ENCODE measurements around the gene PATL1.
"Not testable (repeated sequence)": the region's sequence is repeated elsewhere in the genome, so short reads cannot be mapped to it uniquely, and the experiment has no call there.

Gene PATL1

GRCh38 chr11:59674291-59674690, 5.5 kb upstream of the PATL1 start:
- DNase-seq (ENCODE audit: low read depth in 1 of 2, low spot score in 1 of 2), result no peak

- no peak for DNase-seq (ENCODE audit: low read depth in 1 of 2, low spot score in 1 of 2)
These were observed 4.5 kb upstream of the PATL1 start for GRCh38 chr11:59673291-59673690.

DNA sequence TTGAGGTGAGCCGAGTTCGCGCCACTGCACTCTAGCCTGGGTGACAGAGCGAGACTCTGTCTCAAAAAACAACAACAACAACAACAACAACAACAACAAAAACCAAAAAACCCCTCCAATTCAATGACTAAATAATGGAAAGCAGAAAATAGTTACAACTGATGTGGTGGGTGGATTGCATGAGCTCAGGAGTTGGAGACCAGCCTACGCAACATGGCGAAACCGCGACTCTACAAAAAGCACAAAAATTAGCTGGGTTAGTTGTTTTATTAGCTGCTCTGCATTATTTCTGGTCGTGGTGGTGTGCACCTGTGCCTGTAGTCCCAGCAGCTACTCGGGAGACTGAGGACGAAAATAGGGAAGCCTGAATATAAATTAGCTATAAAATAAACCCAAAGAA, 2.6 kb upstream of the PATL1 start:
- no peak for DNase-seq (ENCODE audit: low read depth in 1 of 2, low spot score in 1 of 2)

DNA sequence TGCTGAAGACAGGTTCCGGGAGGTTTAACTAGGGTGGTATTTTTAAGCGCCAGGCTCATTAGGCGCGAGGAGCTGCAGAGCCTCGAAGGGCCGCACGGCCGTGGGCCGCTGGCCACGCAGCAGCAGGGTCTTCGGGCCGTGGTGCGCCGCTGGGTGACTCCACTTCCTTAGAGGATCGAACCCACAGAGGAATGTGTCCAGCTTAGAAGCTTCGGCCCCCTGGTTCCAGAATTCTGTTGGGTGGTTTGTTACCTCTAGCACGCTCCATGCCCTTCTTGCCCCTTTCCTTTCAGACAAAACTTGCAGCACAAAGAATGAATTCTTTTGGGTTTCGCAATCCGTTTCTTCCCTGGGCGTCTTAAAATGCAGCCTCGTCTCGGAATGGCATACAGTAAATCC, 773 bp upstream of the PATL1 start:
- no peak for DNase-seq (ENCODE audit: low read depth in 1 of 2, low spot score in 1 of 2)

DNA sequence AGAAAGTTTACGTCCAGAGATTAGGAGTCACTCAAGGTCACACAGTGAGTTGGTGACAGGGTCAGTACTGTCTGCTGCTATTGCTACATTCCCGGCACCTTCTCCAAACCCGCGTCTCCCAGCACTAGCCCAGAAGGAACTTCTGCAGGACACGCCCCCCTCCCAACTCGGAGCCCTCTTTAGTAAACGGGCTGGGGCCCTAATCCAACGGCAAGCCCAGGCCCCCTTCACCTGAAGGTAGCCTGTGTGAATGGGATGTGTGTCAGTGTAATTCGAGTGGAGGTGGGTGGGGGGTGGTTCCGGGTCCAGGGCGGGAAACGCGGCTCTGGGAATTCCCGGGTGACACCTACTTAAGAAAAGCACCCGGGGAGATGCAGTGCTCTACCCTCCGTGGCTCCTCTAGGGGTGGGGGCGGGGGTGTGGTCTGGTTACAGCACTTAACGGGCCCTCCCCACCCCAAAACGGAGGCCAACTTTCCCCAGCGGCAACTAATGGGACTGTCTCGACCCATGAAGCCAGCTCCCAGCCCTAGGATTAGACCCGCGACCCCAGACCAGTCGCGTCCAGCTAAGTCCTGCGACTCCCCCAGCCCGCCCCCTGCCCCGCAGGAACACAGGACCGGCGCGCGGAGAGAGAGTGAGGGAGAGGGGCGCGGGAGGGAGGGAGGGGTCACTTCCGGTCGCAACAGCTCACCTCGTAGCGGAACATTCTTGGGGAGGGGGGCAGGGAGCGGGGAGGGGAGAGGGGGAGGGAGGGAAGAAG, 468 bp downstream of the PATL1 start:
- DNase-seq (ENCODE audit: low read depth in 1 of 2, low spot score in 1 of 2), result peak; percentile 44 to 67

GRCh38 chr11:59667812-59668187, 1.0 kb downstream of the PATL1 start:
- DNase-seq (ENCODE audit: low read depth in 1 of 2, low spot score in 1 of 2), result no peak

DNA sequence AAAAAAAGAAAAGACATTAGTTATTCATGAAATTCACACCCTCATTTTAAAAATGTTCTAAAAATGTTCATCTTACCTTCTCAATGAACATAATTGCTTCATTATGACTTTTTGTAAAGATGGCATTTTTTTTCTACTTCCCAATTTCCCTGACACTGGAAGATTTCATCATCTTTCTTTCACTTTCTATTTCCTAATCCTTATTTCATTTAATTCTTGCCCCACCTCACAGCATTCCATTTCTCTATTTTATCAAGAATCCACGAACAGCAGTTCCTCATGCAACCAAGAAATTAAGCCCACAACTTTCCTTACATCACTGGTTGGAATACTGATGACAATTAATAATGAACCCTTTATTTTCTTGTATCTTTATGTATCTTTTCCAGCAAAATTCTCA, 1.9 kb downstream of the PATL1 start:
- no peak for DNase-seq (ENCODE audit: low read depth in 1 of 2, low spot score in 1 of 2)

GRCh38 chr11:59660621-59661020, 8.2 kb downstream of the PATL1 start:
- DNase-seq (ENCODE audit: low read depth in 1 of 2, low spot score in 1 of 2), result no peak

DNA sequence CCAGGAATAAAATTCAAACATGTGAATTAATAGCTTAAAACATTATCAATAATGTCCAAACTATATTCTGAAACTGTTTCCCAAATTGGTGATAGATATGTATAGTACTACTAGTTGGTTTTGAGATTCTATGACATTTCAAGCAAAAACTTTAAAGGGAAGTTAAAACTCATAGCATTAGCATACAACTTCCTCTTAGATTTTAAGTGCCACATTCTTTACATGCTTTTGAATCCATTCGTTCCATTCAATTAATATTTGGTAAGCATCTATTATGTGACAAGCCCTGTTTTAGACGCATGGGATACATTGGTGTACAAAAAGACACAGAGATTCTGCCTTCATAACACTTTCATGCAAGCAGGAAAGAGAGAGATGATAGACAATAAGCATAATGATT, 8.9 kb downstream of the PATL1 start:
- no peak for DNase-seq (ENCODE audit: low read depth in 1 of 2, low spot score in 1 of 2)

GRCh38 chr11:59658036-59658435, 10.8 kb downstream of the PATL1 start:
- DNase-seq (ENCODE audit: low read depth in 1 of 2, low spot score in 1 of 2), result no peak

- DNase-seq (ENCODE audit: low read depth in 1 of 2, low spot score in 1 of 2), result no peak
These were observed 13.9 kb downstream of the PATL1 start for GRCh38 chr11:59654893-59655292.

- DNase-seq (ENCODE audit: low read depth in 1 of 2, low spot score in 1 of 2), result no peak
These were observed 21.4 kb downstream of the PATL1 start for GRCh38 chr11:59647245-59647980.

DNA sequence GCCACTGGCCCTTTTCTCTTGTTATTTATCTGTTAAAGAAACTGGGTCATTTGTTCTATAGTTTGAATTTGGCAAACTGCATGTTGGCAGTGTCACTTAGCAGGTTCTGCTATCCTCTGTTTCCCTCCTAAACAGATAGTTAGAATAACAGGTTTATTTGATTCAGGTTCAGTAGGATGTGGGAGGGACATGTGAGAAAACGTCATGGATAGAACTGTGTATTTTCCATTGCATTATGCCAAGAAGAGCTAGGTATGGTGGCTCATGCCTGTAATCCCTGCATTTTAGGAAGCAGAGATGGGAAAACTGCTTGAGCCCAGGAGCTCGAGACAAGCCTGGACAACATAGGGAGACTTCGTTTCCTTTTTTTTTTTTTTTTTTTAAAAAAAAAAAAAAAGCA, 24.3 kb downstream of the PATL1 start:
- no peak for DNase-seq (ENCODE audit: low read depth in 1 of 2, low spot score in 1 of 2)

- no peak for DNase-seq (ENCODE audit: low read depth in 1 of 2, low spot score in 1 of 2)
These were observed 25.4 kb downstream of the PATL1 start for GRCh38 chr11:59643390-59643789.

DNA sequence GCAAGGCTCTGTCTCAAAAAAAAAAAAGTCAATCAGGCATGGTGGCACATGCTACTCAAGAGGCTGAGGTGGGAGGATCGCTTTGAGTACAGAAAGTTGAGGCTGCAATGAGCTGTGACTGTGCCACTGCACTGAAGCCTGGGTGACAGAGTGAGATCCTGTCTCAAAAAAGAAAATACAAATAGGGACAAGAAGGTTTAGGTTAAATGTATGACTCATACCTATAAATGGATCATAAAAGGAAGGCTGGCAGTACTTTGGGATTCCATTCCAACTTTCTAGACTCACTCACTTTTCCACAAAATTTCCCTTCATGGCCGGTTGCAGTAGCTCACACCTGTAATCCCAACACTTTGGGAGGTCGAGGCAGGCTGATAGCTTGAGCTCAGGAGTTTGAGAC, 27.7 kb downstream of the PATL1 start:
- DNase-seq (ENCODE audit: low read depth in 1 of 2, low spot score in 1 of 2), result no peak

DNA sequence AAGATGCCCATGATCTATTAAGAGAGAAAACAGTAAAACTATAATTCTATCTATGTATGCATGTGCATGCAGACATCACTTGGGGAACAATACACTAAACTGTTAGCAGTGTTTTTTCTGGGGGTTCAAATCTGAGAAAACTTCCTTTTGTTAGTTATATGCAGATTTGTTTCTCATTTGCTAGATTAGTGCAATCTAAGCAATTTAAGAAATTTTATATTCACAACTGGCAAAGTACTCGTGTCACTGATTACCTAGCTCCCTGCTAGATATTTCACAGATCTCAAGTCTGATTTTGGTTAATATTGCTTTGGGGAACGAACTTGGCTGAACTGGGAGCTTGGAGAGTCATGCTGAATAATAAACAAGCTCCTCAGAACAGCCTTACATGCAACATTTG, 38.3 kb downstream of the PATL1 start:
- DNase-seq (ENCODE audit: low read depth in 1 of 2, low spot score in 1 of 2), result no peak

- no peak for DNase-seq (ENCODE audit: low read depth in 1 of 2, low spot score in 1 of 2)
These were observed 38.8 kb downstream of the PATL1 start for GRCh38 chr11:59629996-59630395.

DNA sequence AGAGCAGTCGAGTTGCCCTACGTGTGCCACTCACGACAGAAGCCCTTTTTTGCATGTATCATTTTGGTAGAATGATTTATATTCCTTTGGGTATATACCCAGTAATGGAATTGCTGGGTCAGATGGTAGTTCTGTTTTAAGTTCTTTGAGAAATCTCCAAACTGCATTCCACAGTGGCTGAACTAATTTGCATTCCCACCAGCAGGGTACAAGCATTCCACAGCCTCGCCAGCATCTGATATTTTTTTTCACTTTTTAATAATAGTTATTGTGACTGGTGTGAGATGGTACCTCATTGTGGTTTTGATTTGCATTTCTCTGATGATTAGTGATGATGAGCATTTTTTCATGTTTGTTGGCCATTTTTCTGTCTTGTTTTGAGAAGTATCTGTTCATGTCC, 41.9 kb downstream of the PATL1 start:
- DNase-seq (ENCODE audit: low read depth in 1 of 2, low spot score in 1 of 2), result not testable (repeated sequence)

- DNase-seq (ENCODE audit: low read depth in 1 of 2, low spot score in 1 of 2), result no peak
These were observed 43.1 kb downstream of the PATL1 start for GRCh38 chr11:59625703-59626102.

DNA sequence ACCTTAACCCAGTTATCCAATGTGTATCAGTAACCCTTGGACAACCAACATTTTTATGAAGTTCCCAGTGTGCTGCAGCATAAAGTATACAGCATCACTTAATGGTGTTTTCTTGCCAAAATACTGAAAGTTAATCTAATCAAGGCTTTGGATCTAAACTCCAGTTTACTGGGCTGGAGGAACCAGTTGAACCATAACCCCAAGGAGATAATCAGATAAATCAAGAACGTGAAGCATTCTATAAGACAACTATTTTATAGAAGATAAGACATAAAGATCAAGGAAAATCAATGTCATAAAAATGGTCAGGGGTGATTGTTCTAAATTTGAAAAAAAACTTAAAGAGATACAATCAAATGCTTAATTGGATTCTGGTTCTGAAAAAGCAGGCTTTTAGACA, 51.0 kb downstream of the PATL1 start:
- DNase-seq (ENCODE audit: low read depth in 1 of 2, low spot score in 1 of 2), result no peak

- no peak for DNase-seq (ENCODE audit: low read depth in 1 of 2, low spot score in 1 of 2)
These were observed 52.3 kb downstream of the PATL1 start for GRCh38 chr11:59616396-59616982.

- peak; percentile 87 to 94 for DNase-seq (ENCODE audit: low read depth in 1 of 2, low spot score in 1 of 2)
These were observed 53.0 kb downstream of the PATL1 start, which contains the start of gene OSBP for GRCh38 chr11:59615637-59616395. Gene OSBP (minus strand): TSS chr11:59615774. CDS start chr11:59615664, 110 bp downstream.
